ENCODE data around the gene LAG3. TPM values are rescaled to one million over a fixed set of nuclear protein-coding genes. Genes with fewer than 3 reads are reported as not detected.

Gene LAG3
- polyA plus RNA-seq, 1 of the 3 experiments (the other 2 are of a cell fraction) = 0.72 TPM

DNA sequence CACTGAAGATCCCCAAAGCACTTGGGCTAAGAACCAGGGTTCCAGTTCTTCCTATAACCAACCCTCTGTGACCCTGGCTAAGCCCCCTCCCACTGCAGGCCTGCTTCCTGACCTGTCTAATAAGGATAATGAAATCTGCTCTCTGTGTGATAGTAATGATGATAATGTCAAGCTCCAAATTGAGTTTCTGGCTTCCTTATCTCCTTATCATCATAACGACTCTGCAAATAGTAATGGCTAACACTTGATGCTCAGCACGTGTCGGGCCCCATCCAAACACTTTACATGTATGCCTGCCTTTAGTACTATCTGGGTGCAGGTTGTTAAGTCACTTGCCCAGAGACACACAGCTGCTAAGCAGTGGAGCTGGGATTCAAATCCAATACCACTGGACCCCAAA is 44.3 kb downstream of the LAG3 start:
- ChIA-PET POLR2A (interaction anchor here (0.8 to 1.0 kb wide), 4 partner anchors 11 to 93 kb away, joined by 3 to 5 read pairs (median 3); partner anchors contain the start of genes COPS7A and MLF2), CTCF (interaction anchor here (0.6 to 1.8 kb wide), 6 partner anchors 9 to 64 kb away, joined by 3 to 19 read pairs (median 3); partner anchors contain the start of genes MLF2 and PTMS)
- WGBS (ENCODE audit: low lambda C conversion rate) = 47% methylated on average over 3 of the region's 3 CpGs
- no peaks in the 10 kb centered on the region for H3K36me3 ChIP-seq (replicated peaks in 1 of 2; ENCODE audit: control insufficient read depth in 1 of 2, insufficient read depth in 2 of 2, low read length in 1 of 2)
- no peaks in the 10 kb centered on the region for H3K9me3 ChIP-seq
- TF ChIP-seq NFIC (IDR thresholded peaks at IDR 0.05; ENCODE audit: borderline replicate concordance) (no peak), MXI1 (IDR thresholded peaks at IDR 0.05; ENCODE audit: low read depth, low read length) (peak; percentile 89), CHD2 (IDR thresholded peaks at IDR 0.05; ENCODE audit: low read length, partially characterized antibody) (peak; percentile 74), RCOR1 (IDR thresholded peaks at IDR 0.05; ENCODE audit: low read length) (peak; percentile 67; the same call in 1 of the 2 replicates), EP300 (IDR thresholded peaks at IDR 0.05; ENCODE audit: borderline replicate concordance in 1 of 2, low read depth in 1 of 2, low read length in 1 of 2) (peak in 1 of 2 experiments; percentile 85; a peak in 2 of 4 replicates), RAD21 (IDR thresholded peaks at IDR 0.05; ENCODE audit: low read length) (no peak), GATA2 (CRISPR knock-in tag; IDR thresholded peaks at IDR 0.05) (peak; percentile 97), FOXJ3 (CRISPR knock-in tag; IDR thresholded peaks at IDR 0.05) (peak; percentile 31; the same call in 1 of the 2 replicates), GABPA (IDR thresholded peaks at IDR 0.05; ENCODE audit: low read depth) (no peak)
- H3K27me3 ChIP-seq (ENCODE audit: insufficient read depth) = no peaks in the 10 kb centered on the region
- H3K4me1 ChIP-seq (ENCODE audit: control insufficient read depth in 1 of 2, insufficient read depth in 2 of 2, low read depth in 1 of 2, low read length in 1 of 2) = peaks cover 7 to 54% of the 10 kb centered on the region in 2 experiments; a peak in 2 of 4 replicates
- H3K9me2 ChIP-seq = no peaks in the 10 kb centered on the region
- H2AFZ ChIP-seq (ENCODE audit: low read depth) = no peak overlapping the region
- no peak overlapping the region; a peak in 1 of 4 replicates for H3K27ac ChIP-seq (ENCODE audit: low read depth in 2 of 2, low read length in 1 of 2)
- DNase-seq = peak; percentile 62
- no peak overlapping the region for H3K9ac ChIP-seq
- H3K4me3 ChIP-seq (ENCODE audit: low read depth in 2 of 2, low read length in 1 of 2) = no peak overlapping the region
- H3F3A ChIP-seq (replicated peaks; ENCODE audit: insufficient read depth) = no peaks in the 10 kb centered on the region
- no peak overlapping the region for H3K4me2 ChIP-seq
- no peaks in the 10 kb centered on the region for H4K20me1 ChIP-seq (ENCODE audit: insufficient read depth)
- no peaks in the 10 kb centered on the region for H3K79me2 ChIP-seq (ENCODE audit: insufficient read depth)

GRCh38 chr12:6817098-6817497 is 44.8 kb downstream of the LAG3 start:
- no peak overlapping the region for H3K4me3 ChIP-seq (ENCODE audit: low read depth in 2 of 2, low read length in 1 of 2)
- no peaks in the 10 kb centered on the region for H3K36me3 ChIP-seq (replicated peaks in 1 of 2; ENCODE audit: control insufficient read depth in 1 of 2, insufficient read depth in 2 of 2, low read length in 1 of 2)
- H4K20me1 ChIP-seq (ENCODE audit: insufficient read depth) = no peaks in the 10 kb centered on the region
- no peaks in the 10 kb centered on the region for H3F3A ChIP-seq (replicated peaks; ENCODE audit: insufficient read depth)
- no peaks in the 10 kb centered on the region for H3K79me2 ChIP-seq (ENCODE audit: insufficient read depth)
- no peaks in the 10 kb centered on the region for H3K9me3 ChIP-seq
- POLR2A ChIA-PET = interaction anchor here (0.9 to 1.0 kb wide), 2 partner anchors 39 to 93 kb away, joined by 3 to 5 read pairs; partner anchors contain the start of gene COPS7A
- no peaks in the 10 kb centered on the region for H3K9me2 ChIP-seq
- peaks cover 8 to 57% of the 10 kb centered on the region in 2 experiments; a peak in 2 of 4 replicates for H3K4me1 ChIP-seq (ENCODE audit: control insufficient read depth in 1 of 2, insufficient read depth in 2 of 2, low read depth in 1 of 2, low read length in 1 of 2)
- no peak overlapping the region for H3K4me2 ChIP-seq
- H3K27me3 ChIP-seq (ENCODE audit: insufficient read depth) = no peaks in the 10 kb centered on the region
- no peak overlapping the region for H2AFZ ChIP-seq (ENCODE audit: low read depth)
- TF ChIP-seq GATA2 (CRISPR knock-in tag; IDR thresholded peaks at IDR 0.05) = no peak
- no peak for TF ChIP-seq CHD2 (IDR thresholded peaks at IDR 0.05; ENCODE audit: low read length, partially characterized antibody)
- TF ChIP-seq EZH2phosphoT487 (IDR thresholded peaks at IDR 0.05; ENCODE audit: borderline replicate concordance, low read depth) = no peak
- TF ChIP-seq, protein P1, sequence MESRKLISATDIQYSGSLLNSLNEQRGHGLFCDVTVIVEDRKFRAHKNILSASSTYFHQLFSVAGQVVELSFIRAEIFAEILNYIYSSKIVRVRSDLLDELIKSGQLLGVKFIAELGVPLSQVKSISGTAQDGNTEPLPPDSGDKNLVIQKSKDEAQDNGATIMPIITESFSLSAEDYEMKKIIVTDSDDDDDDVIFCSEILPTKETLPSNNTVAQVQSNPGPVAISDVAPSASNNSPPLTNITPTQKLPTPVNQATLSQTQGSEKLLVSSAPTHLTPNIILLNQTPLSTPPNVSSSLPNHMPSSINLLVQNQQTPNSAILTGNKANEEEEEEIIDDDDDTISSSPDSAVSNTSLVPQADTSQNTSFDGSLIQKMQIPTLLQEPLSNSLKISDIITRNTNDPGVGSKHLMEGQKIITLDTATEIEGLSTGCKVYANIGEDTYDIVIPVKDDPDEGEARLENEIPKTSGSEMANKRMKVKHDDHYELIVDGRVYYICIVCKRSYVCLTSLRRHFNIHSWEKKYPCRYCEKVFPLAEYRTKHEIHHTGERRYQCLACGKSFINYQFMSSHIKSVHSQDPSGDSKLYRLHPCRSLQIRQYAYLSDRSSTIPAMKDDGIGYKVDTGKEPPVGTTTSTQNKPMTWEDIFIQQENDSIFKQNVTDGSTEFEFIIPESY (IDR thresholded peaks at IDR 0.05; ENCODE audit: borderline replicate concordance, low read depth) = no peak
- TF ChIP-seq FOXJ3 (CRISPR knock-in tag; IDR thresholded peaks at IDR 0.05) = no peak
- TF ChIP-seq MEF2A (IDR thresholded peaks at IDR 0.05; ENCODE audit: borderline replicate concordance, low read depth) = no peak
- no peak for TF ChIP-seq PBX3 (IDR thresholded peaks at IDR 0.05)
- TF ChIP-seq RXRA (IDR thresholded peaks at IDR 0.05; ENCODE audit: borderline replicate concordance, low read depth) = no peak
- TF ChIP-seq SMC3 (IDR thresholded peaks at IDR 0.05; ENCODE audit: low read depth, low read length) = no peak
- no peak for TF ChIP-seq GABPA (IDR thresholded peaks at IDR 0.05; ENCODE audit: low read depth)
- no peak for TF ChIP-seq FOXM1 (IDR thresholded peaks at IDR 0.05; ENCODE audit: low read depth)
- TF ChIP-seq ELF1 (IDR thresholded peaks at IDR 0.05) = no peak
- TF ChIP-seq TCF12 (IDR thresholded peaks at IDR 0.05) = no peak
- TF ChIP-seq YY1 (IDR thresholded peaks at IDR 0.05; ENCODE audit: low read depth) = no peak
- CTCF ChIA-PET = interaction anchor here (0.8 to 1.8 kb wide), 5 partner anchors 8 to 64 kb away, joined by 3 to 19 read pairs (median 3); partner anchors contain the start of genes MLF2 and PTMS
- 83% methylated on average over 8 of the region's 8 CpGs for WGBS (ENCODE audit: low lambda C conversion rate)
- H3K9ac ChIP-seq = no peak overlapping the region
- DNase-seq = no peak
- H3K27ac ChIP-seq (ENCODE audit: low read depth in 2 of 2, low read length in 1 of 2) = no peak overlapping the region; a peak in 1 of 4 replicates
